Stimulated activated CD8-positive, alpha-beta memory T cell treated with anti-CD3 and anti-CD28 coated beads, Interleukin-15, amount 100 ng/mL, for 24 hours (primary cell): Measurements from ENCODE around the gene CTRB1.
"Not testable (repeated sequence)": the region's sequence is repeated elsewhere in the genome, so short reads cannot be mapped to it uniquely, and the experiment has no call there.

Experiments used
- DNase-seq: peaks from one replicate; pipeline ENCODE4 v3.0.0-alpha.2; 2020; ENCODE audit warnings: low read depth

Gene CTRB1

GRCh38 chr16:75240633-75241032 lies 21.8 kb downstream of the CTRB1 start:
- DNase-seq = not testable (repeated sequence)

GRCh38 chr16:75241412-75241811 lies 22.6 kb downstream of the CTRB1 start:
- DNase-seq = no peak

GRCh38 chr16:75241955-75242354 lies 23.2 kb downstream of the CTRB1 start:
- no peak for DNase-seq

GRCh38 chr16:75242436-75243078 lies 23.8 kb downstream of the CTRB1 start:
- not testable (repeated sequence) for DNase-seq

- no peak for DNase-seq
Measured at GRCh38 chr16:75243667-75244224, 25.0 kb downstream of the CTRB1 start.

- no peak for DNase-seq
Measured at GRCh38 chr16:75244225-75244809, 25.5 kb downstream of the CTRB1 start.

GRCh38 chr16:75244844-75245758 lies 26.3 kb downstream of the CTRB1 start:
- DNase-seq = no peak

- no peak for DNase-seq
Measured at GRCh38 chr16:75246504-75247205, 27.9 kb downstream of the CTRB1 start.

- no peak for DNase-seq
Measured at GRCh38 chr16:75247249-75247648, 28.5 kb downstream of the CTRB1 start.

GRCh38 chr16:75248142-75248535 lies 29.4 kb downstream of the CTRB1 start:
- no peak for DNase-seq

GRCh38 chr16:75248536-75249380 lies 30.0 kb downstream of the CTRB1 start:
- no peak for DNase-seq

GRCh38 chr16:75249441-75249840 lies 30.7 kb downstream of the CTRB1 start:
- DNase-seq = no peak

- DNase-seq = no peak
Measured at GRCh38 chr16:75250089-75250808, 31.5 kb downstream of the CTRB1 start.

- DNase-seq = no peak
Measured at GRCh38 chr16:75250809-75251279, 32.1 kb downstream of the CTRB1 start.

- DNase-seq = no peak
Measured at GRCh38 chr16:75251280-75252048, 32.7 kb downstream of the CTRB1 start, which contains the start of gene BCAR1. TSS of gene BCAR1 (minus strand) at chr16:75251624. CDS start at chr16:75251482, 142 bp downstream.

GRCh38 chr16:75252049-75252864 lies 33.5 kb downstream of the CTRB1 start:
- no peak for DNase-seq

- no peak for DNase-seq
Measured at GRCh38 chr16:75252946-75253911, 34.4 kb downstream of the CTRB1 start.
